NK-92 treated with Interleukin-12 subunit alpha and Interleukin-12 subunit beta, amount 100 ng/mL, for 24 hours (cell line): Measurements from ENCODE around the gene DAPK1.

Source experiments
- DNase-seq: peaks from one replicate; lab custom pipeline; 2025; lab: John Stamatoyannopoulos, UW

The DAPK1 gene

GRCh38 chr9:87516926-87517290 is 19.2 kb downstream of the DAPK1 start:
- DNase-seq, result no peak

- no peak for DNase-seq
These were observed 20.1 kb downstream of the DAPK1 start for GRCh38 chr9:87517732-87518131.

DNA sequence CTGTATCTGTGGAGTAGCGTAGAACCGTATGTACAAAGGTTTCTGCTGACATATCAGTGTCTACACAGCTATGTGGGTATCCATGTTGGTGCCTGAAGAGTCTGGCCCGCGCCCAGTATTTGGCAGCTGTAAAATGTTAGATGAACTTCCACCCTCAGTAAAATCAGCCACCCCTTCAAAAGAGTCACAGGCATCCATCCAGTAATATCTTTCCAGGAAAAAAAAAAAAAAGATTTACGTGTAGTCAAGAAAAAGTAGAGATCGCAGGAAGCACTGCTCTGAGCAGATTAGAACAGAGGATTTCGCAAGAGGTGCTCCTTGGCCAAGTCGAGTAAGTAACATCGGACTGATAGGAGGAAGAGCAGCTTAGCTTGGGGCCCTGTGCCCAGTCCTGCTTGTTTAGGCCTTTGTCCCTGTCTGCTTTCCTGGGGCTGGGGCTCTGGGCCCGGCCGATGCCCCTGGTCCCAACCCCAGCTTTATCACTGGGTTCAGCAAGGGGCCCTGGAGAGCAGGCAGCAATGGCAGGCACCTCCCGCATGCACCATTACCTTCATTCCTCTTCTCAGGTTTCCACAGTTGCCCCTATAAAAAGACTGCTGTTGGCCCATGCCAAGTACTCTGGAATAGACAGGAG is 21.2 kb downstream of the DAPK1 start:
- DNase-seq, result no peak

- DNase-seq, result no peak
These were observed 21.8 kb downstream of the DAPK1 start for GRCh38 chr9:87519461-87519860.

DNA sequence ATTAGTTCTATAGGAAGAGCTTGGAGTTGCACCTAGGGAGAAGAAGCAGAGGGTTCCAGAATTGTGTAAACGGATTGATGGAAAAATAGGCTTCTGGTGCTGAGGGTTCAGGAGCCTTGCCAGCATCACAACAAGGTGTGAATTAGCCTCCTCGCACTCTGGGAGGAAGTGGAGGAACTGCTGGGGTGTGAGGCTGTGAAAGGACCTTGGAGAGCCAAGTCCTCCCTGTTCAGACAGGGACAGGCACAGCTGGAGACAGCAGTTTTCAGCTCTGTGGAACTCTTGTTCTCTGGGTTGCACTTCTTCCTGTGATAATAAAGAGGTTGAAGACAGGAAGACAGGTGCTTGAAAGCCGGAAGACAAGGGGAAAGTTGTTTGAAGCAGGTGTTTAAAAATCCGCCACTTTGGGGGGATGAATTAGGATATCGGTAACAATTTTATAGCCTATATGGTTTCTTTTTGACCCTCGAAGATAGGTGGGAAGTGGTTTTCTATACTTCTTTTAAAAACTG is 22.6 kb downstream of the DAPK1 start:
- DNase-seq, result no peak

GRCh38 chr9:87521834-87522233 is 24.2 kb downstream of the DAPK1 start:
- DNase-seq, result no peak

- DNase-seq, result no peak
These were observed 26.4 kb downstream of the DAPK1 start for GRCh38 chr9:87524061-87524460.

- DNase-seq, result no peak
These were observed 28.1 kb downstream of the DAPK1 start for GRCh38 chr9:87525546-87526303.

DNA sequence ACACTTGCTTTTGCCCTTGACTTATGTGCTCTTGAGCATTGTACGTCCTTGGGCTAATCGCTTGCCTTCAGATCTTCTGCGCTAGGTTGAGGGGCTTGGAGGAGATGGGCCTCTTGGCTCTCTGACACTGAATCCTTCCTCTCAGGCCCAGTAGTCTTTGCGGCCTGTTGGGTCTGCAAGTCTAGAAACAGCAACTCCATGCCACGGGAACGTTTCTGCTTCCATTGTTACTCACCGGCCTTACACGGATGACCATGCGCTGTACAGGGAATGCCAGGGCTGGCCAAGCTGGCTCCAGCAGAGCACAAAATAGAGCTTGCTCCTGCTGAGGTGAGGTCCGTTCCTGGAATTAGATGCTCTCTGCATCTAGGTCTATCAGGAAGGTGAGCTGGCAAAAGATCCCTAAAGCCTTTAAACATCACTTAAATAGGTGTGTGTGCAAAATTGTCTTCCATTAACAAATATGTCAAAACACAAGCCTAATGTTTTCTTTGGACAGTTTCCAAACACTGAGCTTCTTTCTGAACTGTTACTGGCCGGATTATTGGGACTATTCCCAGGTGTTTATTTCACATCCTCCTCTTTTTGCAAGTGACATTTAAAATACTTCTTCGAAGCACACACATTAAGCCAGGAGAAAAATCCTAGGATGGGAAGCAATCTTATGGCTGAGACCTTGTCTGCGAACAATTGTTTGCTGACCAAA is 29.7 kb downstream of the DAPK1 start:
- DNase-seq, result no peak

- DNase-seq, result no peak
These were observed 31.3 kb downstream of the DAPK1 start for GRCh38 chr9:87528969-87529368.

DNA sequence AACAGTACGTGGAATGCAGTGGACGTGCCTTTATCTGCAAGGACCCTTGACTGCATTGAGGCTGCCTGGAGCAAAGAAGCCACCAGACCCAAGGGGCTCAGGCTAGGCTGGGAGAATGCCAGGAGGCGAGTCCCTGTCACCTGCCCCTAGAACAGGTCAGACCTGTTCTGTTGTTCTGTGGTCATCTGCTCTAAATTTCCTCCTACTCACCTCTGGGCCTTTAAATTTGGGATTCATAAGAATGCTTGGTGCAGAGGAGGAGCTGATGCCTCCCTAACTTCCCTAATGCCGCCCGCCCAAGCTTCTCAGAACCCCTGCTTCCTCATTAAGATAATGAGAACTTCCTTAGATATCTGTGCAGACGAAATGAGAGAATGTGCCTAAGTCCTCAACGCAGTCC is 32.0 kb downstream of the DAPK1 start:
- DNase-seq, result no peak

- no peak for DNase-seq
These were observed 33.0 kb downstream of the DAPK1 start for GRCh38 chr9:87530716-87531115.

DNA sequence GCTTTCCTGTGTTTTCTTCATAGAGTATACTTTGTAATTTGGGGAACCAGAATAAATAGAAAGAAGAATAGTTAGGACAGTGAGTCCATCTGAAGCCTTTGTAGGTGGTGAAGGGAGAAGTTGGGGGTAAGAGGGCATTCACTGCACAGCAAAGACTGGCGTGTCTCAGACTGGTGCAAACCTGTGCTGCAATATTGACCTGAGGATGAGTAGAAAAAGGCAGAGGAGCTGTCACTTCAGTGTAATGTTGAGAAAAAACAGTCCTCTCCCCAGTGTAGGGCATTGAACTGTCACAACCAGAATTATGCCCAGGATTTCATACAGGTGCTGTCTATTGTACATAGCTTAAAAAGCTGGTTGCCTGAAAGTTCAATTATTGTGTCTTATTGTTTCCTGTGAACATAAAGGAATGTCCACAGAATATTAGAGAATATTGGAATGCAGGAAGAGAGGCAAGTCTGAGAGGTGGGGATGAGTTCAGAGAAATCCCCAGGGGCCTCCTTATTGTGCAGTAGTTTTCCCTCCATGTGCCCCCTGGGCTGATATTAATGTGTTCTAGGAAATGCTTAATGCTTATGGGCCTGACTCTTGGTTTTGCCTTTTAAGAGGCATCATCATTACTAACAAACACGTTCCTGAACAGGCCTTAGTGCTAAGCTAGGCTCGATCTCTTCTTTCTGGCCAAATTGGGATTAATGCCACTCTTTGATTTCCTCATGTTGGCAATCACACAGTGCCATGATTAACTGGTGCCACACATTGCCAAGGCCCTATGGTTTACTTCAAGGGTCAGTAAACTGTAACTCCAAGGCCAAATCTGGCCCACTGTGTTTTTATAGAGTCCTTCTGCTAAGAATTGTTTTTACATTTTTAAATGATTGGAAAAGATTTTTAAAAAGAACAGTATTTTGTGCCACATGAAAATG is 34.0 kb downstream of the DAPK1 start:
- no peak for DNase-seq

DNA sequence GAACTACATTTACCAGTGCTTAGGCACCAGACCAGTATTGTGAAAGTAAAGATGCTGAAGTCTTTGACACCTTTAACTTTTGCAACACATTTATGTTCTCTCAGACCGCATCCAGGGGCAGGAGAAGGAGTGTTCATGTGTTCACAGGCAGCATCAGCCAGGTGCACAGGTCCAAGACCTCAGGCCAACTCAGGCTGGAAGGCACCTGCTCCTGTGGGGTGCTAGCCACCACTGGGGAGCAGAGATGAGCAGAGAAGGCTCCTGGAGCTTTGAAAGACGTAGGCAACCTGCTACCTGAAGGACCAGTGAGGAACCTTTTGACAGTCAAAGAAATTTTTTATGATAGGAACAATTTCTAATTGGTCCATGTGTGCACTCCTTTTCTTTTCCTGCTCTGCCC is 35.6 kb downstream of the DAPK1 start:
- DNase-seq, result no peak

- no peak for DNase-seq
These were observed 36.4 kb downstream of the DAPK1 start for GRCh38 chr9:87534036-87534435.

DNA sequence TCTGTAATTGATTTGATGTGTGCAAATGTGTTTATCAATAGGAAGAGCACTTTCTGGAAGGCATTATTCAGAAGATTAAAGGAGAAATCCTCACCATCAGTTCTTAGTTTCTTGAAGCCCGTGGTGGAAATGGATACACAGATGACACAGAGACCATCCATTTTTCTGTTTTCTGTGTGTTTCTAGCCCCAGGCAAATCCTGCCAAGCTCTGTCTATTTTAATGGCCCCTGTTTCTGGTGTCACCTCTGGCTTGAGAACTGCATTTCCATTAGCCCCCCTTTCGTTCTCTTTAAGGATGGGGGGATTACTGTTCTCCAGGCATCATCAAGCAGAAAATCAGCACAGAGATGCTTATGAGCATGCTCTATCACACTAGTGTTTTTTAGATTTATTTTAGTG is 37.3 kb downstream of the DAPK1 start:
- DNase-seq, result no peak

DNA sequence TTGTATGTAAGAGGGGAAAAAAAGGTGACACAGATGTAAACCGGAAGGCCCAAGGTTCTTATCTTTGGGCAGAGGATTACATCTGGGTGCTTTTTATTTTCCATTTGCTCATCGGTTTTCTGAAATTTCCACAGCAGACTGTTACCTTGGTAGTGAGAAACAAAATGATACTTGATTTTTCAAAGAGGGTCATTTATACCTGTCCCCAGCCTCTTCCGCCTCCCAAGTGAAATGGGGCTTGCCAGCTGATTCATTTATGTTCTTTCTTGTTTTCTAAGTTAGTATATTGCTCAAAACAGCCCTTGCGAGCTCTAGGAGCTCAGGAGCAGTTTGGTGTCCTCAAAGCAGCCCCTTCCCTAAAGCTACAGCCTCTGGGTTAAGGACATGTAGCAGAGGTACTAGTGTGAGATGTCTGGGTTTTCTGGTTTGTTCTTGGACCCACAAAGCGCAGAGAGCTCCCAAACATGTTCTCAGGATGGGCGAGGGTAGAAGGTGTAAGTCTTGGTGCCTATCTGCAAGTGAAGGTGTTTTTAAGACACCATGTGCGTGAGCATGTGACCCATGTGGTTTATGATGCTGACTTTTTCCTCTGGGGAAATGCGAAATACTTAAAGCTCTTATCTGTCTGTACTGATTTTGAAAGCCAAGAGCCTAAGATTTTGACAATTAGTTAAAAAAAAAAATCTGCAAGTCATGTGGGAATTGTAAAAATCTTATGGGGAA is 38.3 kb downstream of the DAPK1 start:
- no peak for DNase-seq

GRCh38 chr9:87537625-87538024 is 40.0 kb downstream of the DAPK1 start:
- DNase-seq, result no peak

- DNase-seq, result no peak
These were observed 42.9 kb downstream of the DAPK1 start for GRCh38 chr9:87540444-87541105.

DNA sequence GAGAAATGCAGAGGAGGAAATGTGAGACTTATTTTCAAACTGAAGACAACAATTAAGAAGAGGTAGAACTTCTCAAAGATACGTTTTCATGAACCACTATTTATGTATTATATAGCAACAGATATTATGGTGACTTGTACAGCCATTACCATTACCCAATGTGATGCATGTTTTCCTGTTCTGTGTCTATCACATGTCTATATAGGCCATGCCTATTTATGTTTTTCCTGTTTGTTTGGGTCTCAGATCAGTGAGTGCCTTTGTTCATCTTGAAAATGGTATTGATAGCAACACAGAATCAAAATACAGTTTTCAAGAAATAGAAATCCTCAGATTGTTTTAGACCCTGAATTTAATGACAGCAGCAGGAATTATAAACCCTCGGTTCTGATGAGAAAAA is 44.0 kb downstream of the DAPK1 start:
- DNase-seq, result no peak

- DNase-seq, result no peak
These were observed 44.5 kb downstream of the DAPK1 start for GRCh38 chr9:87542141-87542540.
